COR-L47 (cell line): ENCODE results near the gene UNC5C.
A peak's percentile ranks its signal among the peaks of the same experiment; 100 is the strongest.
"Not testable (repeated sequence)": the region's sequence is repeated elsewhere in the genome, so short reads cannot be mapped to it uniquely, and the experiment has no call there.

Source experiments
- DNase-seq: peaks from one replicate; lab custom pipeline; 2025; lab: John Stamatoyannopoulos, UW

UNC5C gene

GRCh38 chr4:95180531-95181242, 368.1 kb downstream of the UNC5C start:
- no peak for DNase-seq

GRCh38 chr4:95178938-95179337, 369.8 kb downstream of the UNC5C start:
- no peak for DNase-seq

- DNase-seq: not testable (repeated sequence)
Observed at GRCh38 chr4:95171377-95171776, 377.4 kb downstream of the UNC5C start.

GRCh38 chr4:95170176-95170575, 378.6 kb downstream of the UNC5C start:
- DNase-seq: no peak

- DNase-seq: no peak
Observed at GRCh38 chr4:95167805-95168204, 381.0 kb downstream of the UNC5C start.

GRCh38 chr4:95165926-95166524, 382.7 kb downstream of the UNC5C start:
- peak; percentile 80 for DNase-seq

GRCh38 chr4:95162867-95163266, 385.9 kb downstream of the UNC5C start:
- no peak for DNase-seq

- DNase-seq: no peak
Observed at GRCh38 chr4:95161781-95162469, 386.8 kb downstream of the UNC5C start.

- no peak for DNase-seq
Observed at GRCh38 chr4:95159384-95159783, 389.4 kb downstream of the UNC5C start.

GRCh38 chr4:95158626-95159025, 390.1 kb downstream of the UNC5C start:
- DNase-seq: no peak

- no peak for DNase-seq
Observed at GRCh38 chr4:95158045-95158444, 390.7 kb downstream of the UNC5C start.

GRCh38 chr4:95157596-95157995, 391.2 kb downstream of the UNC5C start:
- DNase-seq: no peak

GRCh38 chr4:95156452-95156765, 392.4 kb downstream of the UNC5C start:
- no peak for DNase-seq

GRCh38 chr4:95155759-95156451, 392.9 kb downstream of the UNC5C start:
- DNase-seq: no peak

GRCh38 chr4:95153182-95153581, 395.6 kb downstream of the UNC5C start:
- no peak for DNase-seq

GRCh38 chr4:95151255-95151654, 397.5 kb downstream of the UNC5C start:
- DNase-seq: no peak

GRCh38 chr4:95142932-95143331, 405.8 kb downstream of the UNC5C start:
- no peak for DNase-seq

GRCh38 chr4:95141361-95141760, 407.4 kb downstream of the UNC5C start:
- DNase-seq: no peak

- not testable (repeated sequence) for DNase-seq
Observed at GRCh38 chr4:95139424-95139823, 409.3 kb downstream of the UNC5C start.

GRCh38 chr4:95134016-95134415, 414.8 kb downstream of the UNC5C start:
- DNase-seq: not testable (repeated sequence)

- no peak for DNase-seq
Observed at GRCh38 chr4:95129821-95130311, 418.9 kb downstream of the UNC5C start.

- no peak for DNase-seq
Observed at GRCh38 chr4:95129031-95129430, 419.7 kb downstream of the UNC5C start.
